K562 (cell line): ENCODE results near the gene DIPK1A. TPM values are rescaled to one million over a fixed set of nuclear protein-coding genes. Genes with fewer than 3 reads are reported as not detected.

ENCODE experiments used
- CBFA2T3 ChIP-seq: fragments of 450-650 bp; IDR thresholded peaks from 2 replicates; pipeline ENCODE4 v1.6.1; 2017
- CBX8 ChIP-seq: fragments of 200-600 bp; sonication (generic); IDR thresholded peaks from 2 replicates; pipeline ENCODE4 v1.6.1; 2012; ENCODE audit warnings: borderline replicate concordance, mixed run types, low read depth, mild to moderate bottlenecking, moderate library complexity, mixed read lengths, low read length, control low read depth, inconsistent platforms; ENCODE audit not compliant: poor library complexity, severe bottlenecking; ENCODE audit errors: extremely low read depth
- CHD4 ChIP-seq: fragments of 200-600 bp; sonication (generic); IDR thresholded peaks from 3 replicates; pipeline ENCODE4 v1.6.1; 2012; ENCODE audit warnings: low read depth, mild to moderate bottlenecking, mixed read lengths, low read length, inconsistent platforms; ENCODE audit not compliant: insufficient read depth, insufficient replicate concordance, poor library complexity, severe bottlenecking
- DPF2 ChIP-seq: fragments of 450-650 bp; IDR thresholded peaks from 2 replicates; pipeline ENCODE4 v1.6.1; 2016
- ETS2 ChIP-seq: IDR thresholded peaks from 2 replicates; pipeline ENCODE4 v1.6.1; 2016; ENCODE audit warnings: borderline replicate concordance, missing genetic modification characterization, mild to moderate bottlenecking, moderate library complexity, missing compliant biosample characterization; ENCODE audit not compliant: poor library complexity, severe bottlenecking
- ETV6 ChIP-seq, 3 experiments: fragments of 150-350 bp in 1 of 3; sonication (generic) in 1 of 3; formaldehyde crosslinking in 1 of 3; IDR thresholded peaks; 2 replicates each; pipeline versions ENCODE4 v1.6.1 to v1.8.0; 2014 to 2022; ENCODE audit warnings: borderline replicate concordance in 2 of 3, low read depth in 2 of 3, antibody characterized with exemption in 1 of 3, low read length in 1 of 3, mild to moderate bottlenecking in 1 of 3, missing genetic modification reagents in 1 of 3
- POLR2G ChIP-seq: fragments of 200-400 bp; formaldehyde crosslinking; IDR thresholded peaks from 2 replicates; pipeline ENCODE4 v1.6.1; 2017; ENCODE audit warnings: low read depth, mild to moderate bottlenecking, antibody characterized with exemption, low read length, moderate library complexity
- RUNX1 ChIP-seq: sonication (generic); IDR thresholded peaks from 2 replicates; pipeline ENCODE4 v1.6.1; 2016; ENCODE audit warnings: antibody characterized with exemption, low read depth
- STAT5A ChIP-seq: IDR thresholded peaks from 2 replicates; pipeline ENCODE4 v1.6.1; 2012; ENCODE audit warnings: low read length, inconsistent platforms, borderline replicate concordance
- ZNF197 ChIP-seq: fragments of 200-800 bp; sonication (Bioruptor generic); IDR thresholded peaks from 2 replicates; pipeline ENCODE4 v1.6.1; 2016; ENCODE audit warnings: low read depth, missing genetic modification characterization, missing compliant biosample characterization
- ZNF316 ChIP-seq: fragments of 450-650 bp; IDR thresholded peaks from 2 replicates; pipeline ENCODE4 v1.6.1; 2016
- polyA plus RNA-seq, 8 experiments: library from polyadenylated mRNA; depleted of rRNA in 4 of 8; stranded (reverse) in 5 of 8; unstranded in 3 of 8; fragments of >200 nt; fragmentation: Nextera tagmentation in 2 of 8; fragmentation: Illumina TruSeq in 1 of 8; extraction: Ambion mirVana in 2 of 8; extraction: Trizol in 1 of 8; gene quantifications; 2 replicates each; pipeline versions ENCODE4 v1.2.1 to v1.2.3, GENCODE V29; 2011 to 2014; ENCODE audit warnings: inconsistent platforms in 1 of 8, missing spikeins in 1 of 8
- total RNA-seq, 7 experiments: library from RNA; depleted of rRNA in 6 of 7; stranded (reverse); fragments of >200 nt in 6 of 7; fragmentation: Illumina TruSeq in 2 of 7; extraction: Trizol in 2 of 7; gene quantifications; 2 replicates each; pipeline versions ENCODE4 v1.2.1 to v1.2.3, GENCODE V29; 2011 to 2021; ENCODE audit warnings: low replicate concordance in 1 of 7
- TF ChIP-seq, protein P1 (sequence below): sonication (generic); formaldehyde crosslinking; IDR thresholded peaks from 2 replicates; pipeline ENCODE4 v1.8.0; 2022; ENCODE audit warnings: mild to moderate bottlenecking, missing genetic modification reagents
- TF ChIP-seq, protein P2 (sequence below): fragments of 450-650 bp; IDR thresholded peaks from 2 replicates; pipeline ENCODE4 v1.6.1; 2016; ENCODE audit warnings: mild to moderate bottlenecking

The DIPK1A gene
- total and polyA plus RNA-seq, 9 of the 15 experiments (the other 6 are each of a cell fraction or from before 2014, with no cell fraction given): 0.54 to 2.5 (median 1.3) TPM

DNA sequence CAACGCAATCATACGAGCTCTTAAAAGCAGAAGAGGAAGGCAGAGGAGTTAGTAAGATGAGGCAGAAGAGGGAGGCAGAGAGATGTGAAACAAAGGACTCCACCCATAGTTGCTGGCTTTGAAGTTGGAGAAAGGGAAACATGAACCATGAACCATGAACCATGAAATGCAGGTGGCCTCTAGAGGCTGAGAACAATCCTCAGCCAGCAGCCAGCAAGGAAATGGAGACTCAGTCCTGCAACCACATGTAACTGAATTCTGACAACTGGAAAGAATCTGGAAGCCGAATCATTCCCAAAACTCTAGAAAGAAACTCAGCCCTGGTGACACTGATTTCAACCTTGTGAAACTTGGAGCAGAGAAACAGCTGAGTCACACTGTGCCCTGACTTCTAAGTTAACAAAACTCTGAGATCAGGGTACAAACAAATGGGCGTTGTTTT, 10.1 kb downstream of the DIPK1A start (continued):
- TF ChIP-seq, protein P1, sequence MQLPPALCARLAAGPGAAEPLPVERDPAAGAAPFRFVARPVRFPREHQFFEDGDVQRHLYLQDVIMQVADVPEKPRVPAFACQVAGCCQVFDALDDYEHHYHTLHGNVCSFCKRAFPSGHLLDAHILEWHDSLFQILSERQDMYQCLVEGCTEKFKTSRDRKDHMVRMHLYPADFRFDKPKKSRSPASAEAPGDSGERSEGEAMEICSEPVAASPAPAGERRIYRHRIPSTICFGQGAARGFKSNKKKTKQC (CRISPR knock-in tag): no peak
- TF ChIP-seq RUNX1 (no peak), ZNF197 (CRISPR knock-in tag) (no peak), DPF2 (peak; percentile 78; the same call in 1 of the 2 replicates), CBX8 (no peak), STAT5A (no peak), CHD4 (no peak), POLR2G (no peak), ETS2 (tag) (no peak), ZNF316 (peak; percentile 95), CBFA2T3 (no peak), ETV6 (IDR thresholded peaks at IDR 0.05; ENCODE audit: borderline replicate concordance in 1 of 2, low read depth in 2 of 2, low read length in 1 of 2) (no peak), ETV6 (CRISPR knock-in tag; IDR thresholded peaks at IDR 0.05; ENCODE audit: borderline replicate concordance) (no peak)
- TF ChIP-seq, protein P2, sequence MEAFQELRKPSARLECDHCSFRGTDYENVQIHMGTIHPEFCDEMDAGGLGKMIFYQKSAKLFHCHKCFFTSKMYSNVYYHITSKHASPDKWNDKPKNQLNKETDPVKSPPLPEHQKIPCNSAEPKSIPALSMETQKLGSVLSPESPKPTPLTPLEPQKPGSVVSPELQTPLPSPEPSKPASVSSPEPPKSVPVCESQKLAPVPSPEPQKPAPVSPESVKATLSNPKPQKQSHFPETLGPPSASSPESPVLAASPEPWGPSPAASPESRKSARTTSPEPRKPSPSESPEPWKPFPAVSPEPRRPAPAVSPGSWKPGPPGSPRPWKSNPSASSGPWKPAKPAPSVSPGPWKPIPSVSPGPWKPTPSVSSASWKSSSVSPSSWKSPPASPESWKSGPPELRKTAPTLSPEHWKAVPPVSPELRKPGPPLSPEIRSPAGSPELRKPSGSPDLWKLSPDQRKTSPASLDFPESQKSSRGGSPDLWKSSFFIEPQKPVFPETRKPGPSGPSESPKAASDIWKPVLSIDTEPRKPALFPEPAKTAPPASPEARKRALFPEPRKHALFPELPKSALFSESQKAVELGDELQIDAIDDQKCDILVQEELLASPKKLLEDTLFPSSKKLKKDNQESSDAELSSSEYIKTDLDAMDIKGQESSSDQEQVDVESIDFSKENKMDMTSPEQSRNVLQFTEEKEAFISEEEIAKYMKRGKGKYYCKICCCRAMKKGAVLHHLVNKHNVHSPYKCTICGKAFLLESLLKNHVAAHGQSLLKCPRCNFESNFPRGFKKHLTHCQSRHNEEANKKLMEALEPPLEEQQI: peak; percentile 41; the same call in 1 of the 2 replicates
